KBM-7 (cell line): ENCODE results near the gene KRT32.

Experiments
- DNase-seq: peaks from one replicate; pipeline ENCODE4 v3.0.0-alpha.2; 2015
- in situ Hi-C: fragments of 300-500 bp; cut with MboI; formaldehyde crosslinking; loops from 2 replicates; pipeline ENCODE4 v1.14.3; 2020; ENCODE audit warnings: low sequenced_read_pairs, low pct_unique_long_range_greater_than_20kb, mixed read lengths

KRT32 gene

DNA sequence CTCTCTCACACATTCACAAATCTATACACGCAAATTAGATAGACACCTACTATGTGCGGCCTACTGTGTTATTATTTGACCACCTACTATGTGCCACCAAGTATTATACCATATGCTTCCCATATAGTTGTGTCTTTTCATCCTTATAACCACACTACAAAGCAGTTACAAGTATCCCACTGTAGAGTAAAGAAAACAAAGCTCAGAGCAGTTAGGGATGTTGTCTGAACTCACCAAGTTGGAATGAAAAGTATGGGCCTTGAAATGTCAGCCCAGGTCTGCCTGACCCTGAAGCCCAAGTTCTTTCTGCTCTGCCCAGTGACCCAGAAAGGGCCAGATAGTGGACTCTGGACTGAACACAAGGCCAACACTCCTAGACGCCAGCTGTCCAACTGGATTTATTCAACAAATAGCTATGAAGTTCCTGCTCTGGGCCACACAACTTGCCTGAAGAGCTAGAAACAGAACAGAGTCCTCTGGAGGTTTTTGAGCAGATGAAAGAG is 51.3 kb downstream of the KRT32 start:
- in situ Hi-C loops = no loop called here
- DNase-seq = no peak

- no peak for DNase-seq
These were observed 51.8 kb downstream of the KRT32 start for GRCh38 chr17:41415411-41415810.

DNA sequence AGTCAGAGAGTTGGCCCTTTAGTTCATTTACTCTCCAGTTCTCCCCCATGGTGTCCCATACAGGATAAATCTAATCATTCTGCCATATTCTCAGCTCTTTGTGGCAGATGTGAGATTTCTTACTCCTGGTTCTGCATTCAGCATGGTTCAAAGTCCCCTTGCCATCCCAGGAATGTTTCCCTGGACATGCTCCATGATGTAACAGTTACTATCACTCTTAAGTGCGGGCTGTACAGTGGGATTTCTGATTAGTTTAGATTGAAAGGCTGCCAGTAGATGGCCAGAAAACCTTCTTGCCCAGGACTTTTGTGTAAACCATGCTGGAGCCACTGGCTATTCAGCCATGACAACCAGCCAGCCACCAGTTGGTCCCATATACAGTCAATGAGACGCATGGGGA is 53.2 kb downstream of the KRT32 start:
- DNase-seq = no peak
- in situ Hi-C loops = no loop called here

More at GRCh38 chr17:41415411-41415810, 51.8 kb downstream of the KRT32 start:
- in situ Hi-C loops = no loop called here

DNA sequence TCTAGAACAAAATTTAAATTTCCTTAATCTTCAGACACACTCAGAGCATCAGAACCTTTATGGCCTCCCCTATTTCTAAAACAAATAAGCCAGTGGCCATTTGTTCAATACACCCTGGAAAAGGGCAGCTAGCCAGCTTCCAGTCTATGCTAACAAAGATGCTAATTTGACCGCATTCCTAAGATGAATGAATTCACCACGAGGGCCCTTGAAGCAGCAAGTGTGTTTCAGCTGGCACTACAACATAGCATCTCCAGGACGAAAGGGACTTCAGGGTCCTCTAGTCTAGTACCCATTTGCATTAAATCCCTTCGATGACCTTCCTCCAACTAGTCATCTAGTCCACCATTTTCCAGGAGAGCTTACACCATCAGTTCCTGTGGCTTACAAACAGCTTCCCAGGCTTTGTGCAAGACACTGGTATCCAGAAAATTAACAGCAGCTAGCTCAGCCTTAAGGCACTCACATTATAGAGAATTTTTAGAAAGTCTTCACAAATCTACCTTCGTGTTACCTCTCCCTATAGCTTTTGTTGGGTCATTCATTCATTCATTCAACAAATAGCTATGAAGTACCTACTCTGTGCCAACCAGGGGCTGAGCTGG is 53.7 kb downstream of the KRT32 start:
- in situ Hi-C loops = no loop called here
- DNase-seq = no peak

DNA sequence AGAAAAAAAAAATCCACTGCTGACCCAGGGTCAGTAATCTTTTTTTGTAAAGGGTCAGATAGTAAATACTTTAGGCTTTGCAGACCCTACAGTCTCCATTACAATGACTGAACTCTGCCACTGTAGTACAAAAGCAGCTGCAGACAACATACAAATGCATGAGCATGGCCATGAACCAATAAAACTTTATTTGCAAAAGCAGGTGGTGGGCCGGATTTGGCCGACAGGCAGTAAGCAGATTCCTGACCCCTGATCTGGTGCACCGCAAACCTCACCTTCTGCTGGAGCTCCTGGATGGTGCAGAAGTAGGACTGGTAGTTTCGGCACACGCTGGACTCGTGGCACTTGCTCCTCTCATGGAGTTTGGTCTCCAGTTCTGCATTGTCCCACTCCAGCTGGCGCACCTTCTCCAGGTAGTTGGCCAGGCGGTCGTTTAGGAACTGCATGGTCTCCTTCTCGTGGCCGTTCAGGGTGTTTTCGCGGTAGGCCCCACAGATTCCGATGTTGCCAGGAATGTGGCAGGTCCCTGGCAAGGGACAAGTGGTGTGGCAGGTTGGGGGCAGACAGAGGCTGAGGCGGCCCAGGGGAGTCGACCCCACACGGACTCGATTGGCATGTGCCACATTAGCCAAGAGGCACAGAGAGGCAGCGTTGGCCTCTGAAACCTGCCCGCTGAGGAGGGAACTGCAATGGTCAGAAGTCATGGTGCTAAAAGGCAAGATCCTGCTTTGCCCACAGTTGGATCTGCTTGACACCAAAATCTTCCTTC is 55.9 kb downstream of the KRT32 start:
- in situ Hi-C loops = no loop called here
- DNase-seq = no peak
